PC-9 (cell line): ENCODE data around the gene MRRF. TPM values are rescaled to one million over a fixed set of nuclear protein-coding genes. Genes with fewer than 3 reads are reported as not detected.

Experiments used
- BruUV-seq: library from RNA; stranded (reverse); fragments of 400-500 nt; replicated peaks from 2 replicates; lab custom pipeline; 2021; lab: Mats Ljungman, UMichigan
- CTCF ChIA-PET: fragments of 300-600 bp; sonication (Branson Sonifier 250); formaldehyde crosslinking; loops from one replicate; lab custom pipeline; 2022; ENCODE audit warnings: antibody characterized with exemption; lab: Charles Lee
- POLR2A ChIA-PET: fragments of 300-600 bp; sonication (Branson Sonifier 250); formaldehyde crosslinking; loops from one replicate; lab custom pipeline; 2022; ENCODE audit warnings: antibody characterized with exemption; ENCODE audit not compliant: unreplicated experiment; lab: Charles Lee
- DNase-seq, 2 experiments: peaks; one replicate each; pipeline versions ENCODE4 v3.0.0 to v3.0.0-alpha.2; 2015 to 2022; ENCODE audit warnings: mixed read lengths in 1 of 2
- H2AFZ ChIP-seq: fragments of 200-600 bp; sonication (generic); 2 replicates; pipeline ENCODE4 v1.8.1; 2017; ENCODE audit warnings: antibody characterized with exemption
- H3F3A ChIP-seq: fragments of 200-600 bp; sonication (generic); 2 replicates; pipeline ENCODE4 v1.8.1; 2017; ENCODE audit warnings: antibody characterized with exemption, mild to moderate bottlenecking, low read depth; ENCODE audit not compliant: insufficient read depth
- H3K27ac ChIP-seq: fragments of 200-600 bp; sonication (generic); 2 replicates; pipeline ENCODE4 v1.6.1; 2016; ENCODE audit warnings: mixed run types
- H3K27me3 ChIP-seq: fragments of 200-600 bp; sonication (generic); 2 replicates; pipeline ENCODE4 v1.6.1; 2016; ENCODE audit warnings: low read depth, mixed run types; ENCODE audit not compliant: insufficient read depth
- H3K36me3 ChIP-seq: fragments of 200-600 bp; sonication (generic); 2 replicates; pipeline ENCODE4 v1.6.1; 2016; ENCODE audit warnings: low read depth, mixed run types
- H3K4me1 ChIP-seq: fragments of 200-600 bp; sonication (generic); replicated peaks from 2 replicates; pipeline ENCODE4 v1.6.1; 2016; ENCODE audit warnings: mixed run types; ENCODE audit not compliant: insufficient read depth
- H3K4me2 ChIP-seq: fragments of 200-600 bp; sonication (generic); 2 replicates; pipeline ENCODE4 v1.6.1; 2017; ENCODE audit warnings: mixed run types
- H3K4me3 ChIP-seq: fragments of 200-600 bp; sonication (generic); 2 replicates; pipeline ENCODE4 v1.6.1; 2016; ENCODE audit warnings: mixed run types
- H3K79me2 ChIP-seq: fragments of 200-600 bp; sonication (generic); 2 replicates; pipeline ENCODE4 v1.6.1; 2017; ENCODE audit warnings: low read depth, mixed run types
- H3K9me2 ChIP-seq: fragments of 200-600 bp; sonication (generic); 2 replicates; pipeline ENCODE4 v1.8.1; 2017; ENCODE audit warnings: mild to moderate bottlenecking; ENCODE audit not compliant: insufficient read depth
- H3K9me3 ChIP-seq: fragments of 200-600 bp; sonication (generic); 2 replicates; pipeline ENCODE4 v1.8.1; 2016; ENCODE audit warnings: low read depth; ENCODE audit not compliant: insufficient read depth
- H4K20me1 ChIP-seq: fragments of 200-600 bp; sonication (generic); 2 replicates; pipeline ENCODE4 v1.8.1; 2017; ENCODE audit not compliant: insufficient read depth
- EZH2 ChIP-seq: fragments of 200-600 bp; sonication (generic); IDR thresholded peaks from 2 replicates; pipeline ENCODE4 v1.8.0; 2017; ENCODE audit warnings: antibody characterized with exemption, low read depth
- intact Hi-C: fragments of 100-400 bp; cut with micrococcal nuclease; formaldehyde crosslinking; loops from one replicate; pipeline ENCODE4 v1.10.0; 2022; ENCODE audit not compliant: unreplicated experiment
- total RNA-seq: library from RNA; stranded (reverse); gene quantifications from 2 replicates; pipeline ENCODE4 v1.2.3, GENCODE V29; 2021
- TF ChIP-seq, protein P1 (sequence below): fragments of 200-600 bp; sonication (generic); conservative IDR thresholded peaks from 2 replicates; pipeline ENCODE4 v1.6.1; 2017; ENCODE audit warnings: mixed run types, antibody characterized with exemption, mild to moderate bottlenecking, moderate library complexity

MRRF gene
- total RNA-seq, 1 experiment from 2014 or later, result 79.5 TPM

- intact Hi-C loops, result no loop called here
- no peaks in the 10 kb centered on the region for H3K79me2 ChIP-seq
- CTCF ChIA-PET, result interaction anchor here (0.7 kb wide), 1 partner anchor 726 kb away, joined by 4 read pairs; no protein-coding TSS in a partner anchor
- H3K9me3 ChIP-seq, result no peaks in the 10 kb centered on the region
- BruUV-seq, result no TSS peak
- no peaks in the 10 kb centered on the region for H3F3A ChIP-seq
- H3K4me3 ChIP-seq, result no peak within 1 kb of the TSS
- H3K4me1 ChIP-seq, result no peaks in the 10 kb centered on the region
- TF ChIP-seq, protein P1, sequence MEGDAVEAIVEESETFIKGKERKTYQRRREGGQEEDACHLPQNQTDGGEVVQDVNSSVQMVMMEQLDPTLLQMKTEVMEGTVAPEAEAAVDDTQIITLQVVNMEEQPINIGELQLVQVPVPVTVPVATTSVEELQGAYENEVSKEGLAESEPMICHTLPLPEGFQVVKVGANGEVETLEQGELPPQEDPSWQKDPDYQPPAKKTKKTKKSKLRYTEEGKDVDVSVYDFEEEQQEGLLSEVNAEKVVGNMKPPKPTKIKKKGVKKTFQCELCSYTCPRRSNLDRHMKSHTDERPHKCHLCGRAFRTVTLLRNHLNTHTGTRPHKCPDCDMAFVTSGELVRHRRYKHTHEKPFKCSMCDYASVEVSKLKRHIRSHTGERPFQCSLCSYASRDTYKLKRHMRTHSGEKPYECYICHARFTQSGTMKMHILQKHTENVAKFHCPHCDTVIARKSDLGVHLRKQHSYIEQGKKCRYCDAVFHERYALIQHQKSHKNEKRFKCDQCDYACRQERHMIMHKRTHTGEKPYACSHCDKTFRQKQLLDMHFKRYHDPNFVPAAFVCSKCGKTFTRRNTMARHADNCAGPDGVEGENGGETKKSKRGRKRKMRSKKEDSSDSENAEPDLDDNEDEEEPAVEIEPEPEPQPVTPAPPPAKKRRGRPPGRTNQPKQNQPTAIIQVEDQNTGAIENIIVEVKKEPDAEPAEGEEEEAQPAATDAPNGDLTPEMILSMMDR, result no peak
- no peak for TF ChIP-seq EZH2
- no peaks in the 10 kb centered on the region for H4K20me1 ChIP-seq
- no peak within 1 kb of the TSS for H3K27ac ChIP-seq
- no peaks in the 10 kb centered on the region for H3K36me3 ChIP-seq
- H2AFZ ChIP-seq, result no peak within 1 kb of the TSS
- POLR2A ChIA-PET, result no interaction called here
- DNase-seq, result peak in 1 of 2 experiments; percentile 16
- no peak within 1 kb of the TSS for H3K4me2 ChIP-seq
- H3K27me3 ChIP-seq, result peaks cover 38% of the 10 kb centered on the region
- no peaks in the 10 kb centered on the region for H3K9me2 ChIP-seq
These were observed 35.9 kb upstream of the MRRF start, which contains the start of gene LHX6 for GRCh38 chr9:122228568-122229484. Gene LHX6, minus strand, starts transcription at chr9:122228957. Its CDS starts 217 bp downstream, at chr9:122228740.

GRCh38 chr9:122229485-122229837 lies 35.2 kb upstream of the MRRF start:
- ChIA-PET POLR2A (no interaction called here), CTCF (no interaction called here)
- Histone ChIP-seq H3K9me2 (no peaks in the 10 kb centered on the region), H3K27ac (no peak overlapping the region), H4K20me1 (no peaks in the 10 kb centered on the region), H3K4me2 (no peak overlapping the region), H3K4me3 (no peak overlapping the region), H3K79me2 (no peaks in the 10 kb centered on the region), H3K36me3 (no peaks in the 10 kb centered on the region), H2AFZ (no peak overlapping the region), H3K9me3 (no peaks in the 10 kb centered on the region), H3K4me1 (no peaks in the 10 kb centered on the region), H3F3A (no peaks in the 10 kb centered on the region), H3K27me3 (peaks cover 38% of the 10 kb centered on the region)
- intact Hi-C loops, result no loop called here
- no peak for DNase-seq
- TF ChIP-seq, protein P1, result no peak
- no peak for TF ChIP-seq EZH2
- BruUV-seq, result no TSS peak

- ChIA-PET CTCF (no interaction called here), POLR2A (no interaction called here)
- TF ChIP-seq EZH2, result no peak
- TF ChIP-seq, protein P1, result no peak
- Histone ChIP-seq H3K4me3 (no peak overlapping the region), H3K27ac (no peak overlapping the region), H3K4me1 (no peaks in the 10 kb centered on the region), H3F3A (no peaks in the 10 kb centered on the region), H3K79me2 (no peaks in the 10 kb centered on the region), H2AFZ (no peak overlapping the region), H3K4me2 (no peak overlapping the region), H3K27me3 (peaks cover 35% of the 10 kb centered on the region), H4K20me1 (no peaks in the 10 kb centered on the region; the same call in 1 of the 2 replicates), H3K36me3 (no peaks in the 10 kb centered on the region), H3K9me3 (no peaks in the 10 kb centered on the region), H3K9me2 (no peaks in the 10 kb centered on the region)
- BruUV-seq, result no TSS peak
- intact Hi-C loops, result no loop called here
- no peak for DNase-seq
These were observed 31.8 kb upstream of the MRRF start for GRCh38 chr9:122232796-122233306.
